UCSD-AML1 (cell line): ENCODE measurements around the gene PTER.

Experiments
- DNase-seq: peaks from one replicate; lab custom pipeline; 2025; ENCODE audit not compliant: unreplicated experiment; lab: John Stamatoyannopoulos, UW

The PTER gene, protein sequence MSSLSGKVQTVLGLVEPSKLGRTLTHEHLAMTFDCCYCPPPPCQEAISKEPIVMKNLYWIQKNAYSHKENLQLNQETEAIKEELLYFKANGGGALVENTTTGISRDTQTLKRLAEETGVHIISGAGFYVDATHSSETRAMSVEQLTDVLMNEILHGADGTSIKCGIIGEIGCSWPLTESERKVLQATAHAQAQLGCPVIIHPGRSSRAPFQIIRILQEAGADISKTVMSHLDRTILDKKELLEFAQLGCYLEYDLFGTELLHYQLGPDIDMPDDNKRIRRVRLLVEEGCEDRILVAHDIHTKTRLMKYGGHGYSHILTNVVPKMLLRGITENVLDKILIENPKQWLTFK

DNA sequence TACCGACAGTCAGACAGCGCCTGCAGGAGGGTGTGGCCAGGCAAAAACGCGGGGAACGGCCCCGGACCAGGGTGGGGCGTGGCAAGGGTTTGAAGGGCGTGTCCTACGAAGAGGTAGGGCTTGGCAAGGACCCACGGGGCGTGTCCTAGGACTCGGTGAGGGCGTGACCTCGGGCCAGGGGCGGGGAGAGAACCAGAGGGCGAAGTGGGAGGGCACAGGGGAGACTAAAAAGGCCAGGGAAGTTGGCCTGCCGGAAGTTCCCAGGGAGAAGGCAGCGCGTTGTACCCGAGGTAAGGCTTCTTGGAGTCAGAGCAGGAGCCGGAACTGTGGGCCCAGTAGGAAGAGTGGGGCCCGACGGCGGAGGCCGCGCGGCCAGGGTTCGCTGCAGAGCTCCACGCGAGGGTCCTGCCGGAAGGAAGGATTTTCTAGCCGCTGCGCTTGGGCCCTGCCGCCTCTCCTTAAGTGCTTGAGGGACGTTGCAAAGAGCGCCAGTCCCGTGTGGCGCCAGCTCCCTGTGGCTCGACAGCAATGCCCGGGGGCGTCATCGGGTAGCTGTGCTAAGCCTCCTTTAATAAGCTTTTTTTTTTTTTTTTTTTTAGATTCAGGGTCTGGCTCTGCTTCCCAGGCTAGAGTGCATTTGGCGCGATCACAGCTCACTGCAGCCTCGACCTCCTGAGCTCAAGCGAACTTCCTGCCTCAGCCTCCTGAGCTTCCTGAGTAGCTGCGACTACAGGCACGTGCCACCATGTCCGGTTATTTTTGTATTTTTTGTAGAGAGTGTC lies at the start of gene PTER:
Gene PTER, plus strand, starts transcription at position 253 of the 782 bp plus-strand sequence. CDS start 47,375 bp downstream, outside the sequence.
- peak; percentile 98 for DNase-seq

DNA sequence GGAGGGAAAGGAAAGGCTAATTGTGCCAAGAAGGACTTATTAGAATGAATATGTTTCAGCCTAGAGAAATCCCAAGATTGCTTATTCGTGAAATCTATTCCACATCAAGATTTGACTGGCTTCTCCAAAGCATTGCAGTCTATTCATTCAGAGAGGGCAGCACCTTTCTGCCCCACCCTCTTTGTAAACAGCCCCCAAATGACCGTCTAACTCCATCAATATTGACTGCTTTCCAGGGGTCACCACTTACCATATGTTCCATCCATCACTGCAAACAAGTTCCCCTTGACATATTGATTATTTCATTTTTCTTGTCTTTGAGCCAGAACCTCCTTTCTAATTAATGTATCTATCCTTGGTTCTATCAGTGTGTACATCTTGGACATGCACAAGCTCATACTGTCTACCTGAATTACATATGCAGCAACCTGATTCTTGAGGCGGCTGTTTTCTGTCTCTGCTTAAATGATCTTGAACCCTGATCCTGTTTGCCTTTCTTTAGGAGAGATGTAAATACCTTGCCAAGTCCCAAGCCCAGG lies 44.2 kb upstream of the PTER start:
- DNase-seq = no peak

DNA sequence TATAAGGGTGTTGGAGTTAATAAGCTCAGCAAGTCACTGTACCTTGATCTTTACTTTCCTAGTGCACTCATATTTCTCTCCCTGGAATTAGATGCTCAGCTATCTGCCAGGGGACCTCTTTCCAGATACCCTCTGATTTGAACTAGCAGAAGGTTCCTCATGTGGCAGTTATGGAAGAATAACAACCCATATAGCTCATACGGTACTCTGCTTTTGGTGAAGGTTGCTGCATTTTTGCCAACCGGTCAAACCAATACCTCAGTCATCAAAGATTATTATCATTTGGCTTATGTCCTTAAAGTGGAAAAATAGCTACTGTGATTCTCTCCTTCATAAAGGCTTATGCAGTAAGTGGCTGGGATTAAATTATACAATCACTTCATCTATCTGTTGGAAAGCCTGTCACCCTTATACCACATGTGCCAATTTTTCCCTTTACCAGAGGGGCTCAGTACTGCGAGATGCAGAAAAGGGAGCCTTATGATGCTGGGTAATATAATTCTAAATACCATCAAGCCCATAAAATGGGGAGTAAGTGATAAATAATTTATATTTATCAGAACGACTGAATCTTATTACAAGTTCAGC lies 43.4 kb upstream of the PTER start:
- no peak for DNase-seq

DNA sequence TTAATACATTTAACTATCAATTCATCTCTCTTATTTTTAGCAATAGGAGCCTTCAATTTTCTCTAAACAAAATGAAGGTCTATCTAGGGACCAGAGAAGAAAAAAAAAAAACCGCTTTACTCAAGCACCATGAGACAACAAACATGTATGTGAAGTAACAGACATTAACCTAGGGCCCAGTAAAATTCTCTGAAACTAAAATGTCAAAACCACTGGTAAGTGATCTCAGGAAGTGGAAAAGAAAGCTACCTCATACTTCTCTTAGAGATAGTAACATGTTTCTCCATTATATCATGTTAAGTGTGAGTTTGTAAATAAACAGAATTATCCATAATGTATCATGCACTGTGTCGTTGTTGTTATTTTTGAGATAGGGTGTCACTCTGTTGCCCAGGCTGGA lies 35.4 kb upstream of the PTER start:
- no peak for DNase-seq

DNA sequence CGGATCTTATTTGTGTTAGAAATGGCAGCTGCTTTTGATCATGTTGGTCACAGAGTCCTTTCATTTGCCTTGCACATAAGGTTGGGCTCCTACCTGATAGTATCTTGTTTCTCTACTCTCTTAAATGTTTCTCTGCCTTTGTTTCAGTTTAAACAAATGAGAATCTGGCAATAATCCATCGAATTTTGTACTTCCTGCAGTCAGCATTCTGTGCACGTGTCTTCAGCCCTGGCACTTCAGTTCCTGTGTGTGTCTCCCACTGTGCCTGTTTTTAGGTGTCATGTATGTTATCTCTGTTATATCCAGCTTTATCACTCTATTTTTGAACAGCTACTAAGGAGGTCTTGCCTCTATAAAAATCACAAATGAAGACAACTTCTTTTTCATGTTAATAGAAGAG lies 28.4 kb upstream of the PTER start:
- no peak for DNase-seq

DNA sequence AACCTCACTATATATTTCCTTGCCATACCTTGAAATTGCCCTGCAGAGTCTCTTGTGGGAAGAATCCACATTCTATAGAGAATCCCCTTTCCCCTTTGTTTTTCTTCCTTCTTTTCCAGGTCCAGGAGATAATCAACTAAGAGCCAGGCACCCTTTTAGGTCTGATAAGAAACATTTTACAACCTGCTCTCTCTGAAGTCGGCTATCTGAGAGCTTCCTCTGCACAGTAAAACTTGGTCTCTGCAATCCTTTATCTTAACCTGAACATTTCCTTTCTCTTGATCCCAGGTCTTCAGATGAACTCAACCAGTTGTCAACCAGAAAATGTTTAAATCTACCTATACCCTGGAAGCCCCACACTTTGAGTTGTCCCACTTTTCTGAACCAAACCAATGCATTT lies 19.5 kb upstream of the PTER start:
- DNase-seq = no peak

DNA sequence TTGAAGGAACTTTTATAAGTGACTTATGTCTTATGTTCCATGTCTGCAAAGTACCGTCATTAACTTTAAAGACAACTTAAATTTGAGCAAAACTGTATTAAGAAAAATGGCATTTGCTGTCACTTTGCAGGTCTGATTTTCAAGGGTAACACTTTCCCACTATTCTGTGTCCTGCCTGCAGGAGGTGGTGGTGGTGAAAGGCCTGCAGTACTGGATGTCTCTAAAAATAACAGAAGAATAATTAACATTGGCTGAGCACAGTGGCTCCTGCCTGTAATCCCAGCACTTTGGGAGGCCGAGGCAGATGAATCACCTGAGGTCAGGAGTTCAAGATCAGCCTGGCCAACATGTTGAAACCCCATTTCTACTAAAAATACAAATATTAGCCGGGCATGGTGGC lies 13.2 kb upstream of the PTER start:
- DNase-seq = no peak

DNA sequence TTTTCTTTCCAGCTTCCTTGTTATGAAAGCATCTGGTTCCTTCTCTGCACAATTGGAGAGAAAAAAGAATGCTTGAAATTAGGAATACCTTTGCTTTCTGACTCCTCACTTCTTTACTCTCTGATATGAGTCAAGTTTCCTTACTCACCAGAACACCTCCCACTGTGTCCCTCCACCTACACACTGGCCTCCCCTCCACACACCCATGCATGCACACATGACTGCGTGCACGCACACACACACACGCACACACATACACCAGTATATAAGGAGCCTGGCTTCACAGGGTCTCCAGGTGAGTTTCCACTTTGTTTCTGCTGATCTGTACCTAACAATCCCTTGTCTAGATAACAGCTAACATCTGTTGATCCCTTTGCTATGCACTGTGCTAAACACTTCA lies 11.4 kb upstream of the PTER start:
- no peak for DNase-seq

DNA sequence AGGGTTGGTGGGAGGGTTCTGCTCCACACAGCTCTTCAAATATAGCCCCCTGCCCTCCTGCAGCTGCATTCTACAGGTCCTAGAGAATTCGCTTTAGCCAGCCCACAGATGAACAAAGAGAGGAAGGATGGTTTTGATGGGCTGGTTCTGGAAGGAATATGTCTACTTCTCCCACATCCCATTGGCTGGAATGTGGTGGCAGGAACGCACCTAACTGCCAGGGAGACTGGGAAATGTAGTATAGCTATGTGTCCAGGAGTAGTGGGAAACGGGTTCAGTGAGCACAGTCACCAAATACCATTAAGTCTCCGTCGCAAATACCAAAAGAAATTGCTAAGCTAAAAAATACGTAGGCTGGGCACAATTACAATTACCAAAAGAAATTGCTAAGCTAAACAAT lies 7.3 kb upstream of the PTER start:
- no peak for DNase-seq

DNA sequence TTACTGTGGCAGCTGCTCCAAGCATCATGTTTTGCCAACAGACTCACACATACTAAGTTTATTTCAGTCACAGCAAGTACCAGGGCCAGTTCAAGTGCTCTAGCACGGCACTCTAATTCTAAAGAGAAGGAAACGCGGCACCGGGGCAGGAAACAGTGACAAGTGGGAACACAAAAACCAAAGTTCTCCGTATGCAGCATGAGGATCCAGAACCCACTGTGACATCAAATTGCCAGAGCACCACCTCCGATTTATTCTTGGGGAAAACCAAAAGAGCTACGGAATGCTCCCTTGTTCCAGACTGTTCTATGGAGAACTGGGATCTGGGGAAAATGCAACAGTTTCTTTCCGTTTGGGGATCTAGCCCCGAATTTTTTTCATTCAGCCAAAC lies 448 bp upstream of the PTER start:
- DNase-seq = peak; percentile 68

DNA sequence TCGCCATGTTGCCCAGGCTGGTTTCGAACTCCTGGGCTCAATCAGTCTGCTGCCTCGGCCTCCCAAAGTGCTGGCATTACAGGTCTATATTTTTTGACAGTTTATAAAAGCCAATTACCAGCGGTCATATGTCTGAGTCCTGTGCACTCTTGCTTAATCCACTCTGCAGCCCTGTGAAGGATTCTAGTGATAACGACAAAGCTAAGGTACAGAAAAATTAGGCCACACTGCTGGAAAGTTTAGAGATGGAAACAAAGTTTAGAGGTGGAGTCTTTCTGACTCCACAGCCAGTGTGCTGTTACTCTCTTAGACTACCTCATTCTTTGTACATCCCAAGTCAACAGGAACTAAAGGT lies 707 bp downstream of the PTER start:
- no peak for DNase-seq

DNA sequence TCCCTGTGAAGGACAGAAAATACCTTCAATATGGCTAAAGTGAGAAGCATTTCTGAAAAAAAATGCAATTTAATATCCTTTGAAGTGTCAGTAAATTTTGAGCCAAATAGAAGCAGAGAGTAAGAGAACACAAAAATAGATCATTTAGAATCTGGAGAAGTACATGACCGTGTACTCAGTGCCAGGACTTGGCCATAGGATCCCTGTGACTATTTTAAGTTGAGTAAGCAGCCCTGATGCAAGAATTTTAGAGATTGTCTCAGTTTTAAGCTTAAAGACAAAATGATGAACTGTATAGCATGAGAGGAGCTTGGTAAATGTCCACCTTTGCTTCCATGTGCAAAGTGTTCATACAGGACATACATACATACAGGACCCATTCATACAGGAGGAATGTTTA lies 2.5 kb downstream of the PTER start:
- DNase-seq = no peak

DNA sequence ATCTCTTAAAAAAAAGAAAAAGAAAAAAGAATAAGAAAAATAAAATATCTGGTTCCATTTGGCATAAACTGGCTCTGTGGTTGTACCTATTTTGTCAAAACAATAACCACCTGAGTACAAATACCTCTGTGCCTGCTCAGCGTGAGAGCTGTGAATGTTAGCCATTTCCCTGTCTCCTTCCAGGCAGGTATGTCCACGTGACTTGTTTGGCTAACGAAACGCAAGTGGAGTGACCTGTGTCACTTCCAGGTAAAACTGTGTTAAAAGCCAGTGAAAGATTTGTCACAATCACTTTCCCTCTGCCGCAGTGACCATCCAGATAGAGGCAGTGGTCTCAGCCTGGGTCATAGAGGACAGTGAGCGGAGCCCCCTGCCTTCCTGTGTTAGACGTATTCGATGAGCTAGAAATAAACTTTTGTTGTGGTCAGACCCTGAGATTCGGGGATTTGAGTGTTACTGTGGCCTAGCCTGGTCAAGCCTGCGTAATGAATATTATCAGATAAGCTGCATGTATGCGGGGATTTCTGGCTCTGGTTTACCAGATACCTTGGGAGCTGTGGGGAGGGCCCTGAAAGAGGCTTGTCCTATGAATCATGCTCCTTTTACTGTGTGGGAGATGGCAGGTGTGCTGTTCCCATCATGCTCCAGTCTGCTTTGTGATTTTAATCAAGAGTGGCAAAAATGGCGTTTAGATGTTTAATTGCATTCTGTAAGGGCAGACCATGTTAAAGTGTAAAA lies 3.8 kb downstream of the PTER start:
- DNase-seq = no peak

DNA sequence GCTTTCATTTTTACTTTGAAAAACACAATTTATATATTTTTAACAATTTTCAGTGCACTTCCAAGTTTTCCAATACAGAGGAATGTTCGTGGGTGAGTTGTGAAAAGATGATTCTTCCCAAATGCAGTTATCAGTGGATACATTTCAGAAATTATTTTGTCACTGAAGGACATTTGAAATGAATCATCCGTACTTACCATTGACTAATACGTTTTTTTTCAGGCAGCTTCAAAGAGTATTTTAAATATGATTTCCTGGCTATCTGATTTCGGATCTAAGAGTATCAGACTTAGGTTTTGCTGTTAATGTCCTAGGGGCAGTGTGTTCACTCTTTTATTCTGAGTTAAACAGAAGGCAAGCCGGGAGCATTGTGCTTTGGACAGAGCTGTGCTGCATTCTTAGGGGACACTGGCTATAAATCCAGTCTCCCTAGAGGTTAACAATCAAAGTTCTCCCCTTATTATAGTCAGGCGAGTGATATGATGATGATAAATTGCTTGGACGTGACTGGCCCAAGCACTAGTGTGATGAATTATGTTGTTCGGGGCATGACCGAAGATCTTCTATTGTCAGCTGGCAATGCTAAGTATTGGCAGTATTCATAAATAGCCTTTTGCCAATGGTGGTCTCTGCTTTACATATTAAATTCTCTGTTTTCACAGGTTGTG lies 4.5 kb downstream of the PTER start:
- DNase-seq = no peak

DNA sequence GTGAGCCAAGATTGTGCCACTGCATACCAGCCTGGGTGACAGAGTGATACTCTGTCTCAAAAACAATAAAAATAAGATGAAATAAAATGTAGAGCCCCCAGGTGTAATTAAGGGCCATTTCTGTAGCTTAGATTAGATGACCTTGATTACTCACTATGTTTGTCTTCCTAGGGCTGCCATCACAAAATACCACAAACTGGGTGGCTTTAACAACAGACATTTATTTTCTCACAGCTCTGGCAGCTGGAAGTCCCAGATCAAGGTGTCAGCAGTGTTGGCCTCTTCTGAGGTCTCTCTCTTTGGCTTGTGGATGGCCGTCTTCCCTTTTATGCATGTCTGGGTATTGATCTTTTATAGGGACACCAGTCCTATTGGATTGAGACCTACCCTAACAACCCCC lies 6.1 kb downstream of the PTER start:
- no peak for DNase-seq

DNA sequence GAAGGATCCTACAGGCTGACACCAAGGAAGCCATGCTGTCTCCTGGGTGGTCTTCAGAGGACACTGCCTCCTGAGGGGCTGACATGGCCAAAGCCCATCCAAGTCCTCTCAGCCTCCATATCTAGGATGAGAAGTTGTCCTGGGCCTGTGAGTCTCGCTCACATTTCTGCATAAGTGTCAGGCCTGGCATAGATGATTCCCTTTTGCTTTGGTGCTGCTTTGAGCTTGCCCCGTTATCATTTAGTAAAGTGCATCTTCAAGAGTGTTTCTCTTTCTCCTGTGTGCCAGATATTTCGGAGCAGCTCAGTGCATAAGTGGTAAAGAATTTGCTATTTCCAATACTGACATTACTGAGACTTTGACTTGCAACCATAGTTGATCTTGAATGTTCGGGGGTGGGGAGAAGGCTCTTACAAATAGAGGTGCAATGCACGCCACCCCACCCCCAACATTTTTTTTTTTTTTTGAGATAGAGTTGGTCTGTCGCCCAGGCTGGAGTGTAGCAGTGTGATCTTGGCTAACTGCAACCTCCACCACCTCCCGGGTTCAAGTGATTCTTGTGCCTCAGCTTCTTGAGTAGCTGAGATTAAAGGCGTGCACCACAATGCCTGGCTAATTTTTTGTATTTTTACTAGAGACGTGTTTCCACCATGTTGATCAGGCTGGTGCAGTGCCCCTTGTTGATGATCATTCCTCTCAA lies 9.1 kb downstream of the PTER start:
- DNase-seq = no peak

DNA sequence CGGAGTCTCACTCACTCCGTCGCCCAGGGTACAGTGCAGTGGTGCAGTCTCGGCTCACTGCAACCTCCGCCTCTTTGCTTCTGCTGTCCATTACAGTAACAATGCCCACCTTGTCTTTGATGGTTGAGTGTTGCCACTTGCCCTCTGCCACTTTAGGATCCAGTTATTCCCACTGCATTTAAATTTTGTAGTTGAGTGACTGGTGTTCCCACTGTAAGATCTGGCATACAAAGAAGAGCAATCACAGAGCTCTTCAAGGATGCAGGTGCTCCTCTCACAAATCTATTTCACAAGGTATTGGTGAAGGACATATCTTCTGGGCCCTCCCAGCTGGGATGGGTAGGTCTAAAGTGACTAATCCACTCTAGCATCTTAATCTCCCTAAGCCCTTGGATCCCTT lies 12.6 kb downstream of the PTER start:
- DNase-seq = no peak

DNA sequence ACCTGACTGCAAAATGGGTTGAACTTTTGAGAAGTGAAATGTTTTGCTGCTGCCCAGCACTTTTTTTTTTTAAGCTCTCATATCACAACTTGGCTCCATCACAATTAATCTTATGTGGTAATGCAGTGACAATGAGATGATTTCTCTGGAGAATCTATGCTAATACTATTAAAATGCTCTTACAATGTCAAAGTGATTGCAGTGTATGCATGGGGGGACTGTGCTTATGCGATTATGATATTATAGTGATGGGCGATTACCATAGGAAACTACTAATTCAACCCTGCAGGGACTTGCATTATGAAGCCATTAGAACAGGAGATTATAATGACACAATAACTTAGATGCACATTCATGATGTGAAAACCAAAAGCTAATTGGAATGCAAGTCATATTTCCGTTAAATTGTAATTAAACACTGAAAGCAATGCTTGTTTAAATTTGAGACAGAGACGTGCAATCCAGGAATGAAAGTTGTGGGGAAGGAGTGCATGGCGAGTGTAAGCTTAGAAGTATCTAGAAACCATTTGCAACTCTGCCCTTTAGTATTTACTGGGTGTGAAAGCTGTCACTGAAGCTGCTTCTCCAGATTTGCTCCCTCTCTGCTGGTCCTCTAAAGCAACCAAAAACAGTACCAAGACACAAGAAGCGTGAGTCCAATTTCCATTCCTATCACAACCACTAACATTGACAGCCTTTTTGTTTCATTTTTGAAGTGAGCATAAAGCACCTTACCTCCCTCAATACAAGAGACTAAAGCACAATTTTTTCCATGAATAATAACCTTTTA lies 21.6 kb downstream of the PTER start:
- no peak for DNase-seq

DNA sequence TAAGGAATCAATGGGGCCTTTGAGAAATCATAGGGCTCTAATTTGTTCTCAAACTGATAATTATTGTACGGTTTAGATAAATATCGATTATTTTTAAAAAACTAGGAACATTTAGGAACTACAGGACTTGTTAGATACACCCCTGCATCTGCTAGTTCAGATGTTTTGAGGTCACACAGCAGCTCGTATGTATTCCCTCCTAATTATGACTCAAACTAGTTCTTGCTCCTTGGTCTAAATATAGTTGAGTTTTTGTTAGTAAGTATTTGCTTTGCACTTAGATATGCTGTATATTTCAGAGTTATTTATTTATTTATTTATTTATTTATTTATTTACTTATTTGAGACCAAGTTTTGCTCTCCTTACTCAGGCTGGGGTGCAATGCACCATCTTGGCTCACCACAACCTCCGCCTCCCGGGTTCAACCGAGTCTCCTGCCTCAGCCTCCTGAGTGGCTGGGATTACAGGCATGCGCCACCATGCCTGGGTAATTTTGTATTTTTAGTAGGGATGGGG lies 22.7 kb downstream of the PTER start:
- no peak for DNase-seq
